PC-3 (cell line): ENCODE measurements around the gene ITSN1.

Experiments used
- EZH2 ChIP-seq: fragments of 300-600 bp; sonication (generic); IDR thresholded peaks from one replicate; pipeline ENCODE4 v1.6.1; 2017; ENCODE audit warnings: antibody characterized with exemption, mild to moderate bottlenecking, low read length; ENCODE audit not compliant: unreplicated experiment
- EZH2phosphoT487 ChIP-seq: fragments of 300-600 bp; sonication (generic); IDR thresholded peaks from 2 replicates; pipeline ENCODE4 v1.6.1; 2018; ENCODE audit warnings: mild to moderate bottlenecking, antibody characterized with exemption, low read length, borderline replicate concordance
- TF ChIP-seq, protein P1 (sequence below): fragments of 300-600 bp; sonication (generic); conservative IDR thresholded peaks from 2 replicates; pipeline ENCODE4 v1.5.1; 2017; ENCODE audit warnings: antibody characterized with exemption, low read depth, mild to moderate bottlenecking, low read length

DNA sequence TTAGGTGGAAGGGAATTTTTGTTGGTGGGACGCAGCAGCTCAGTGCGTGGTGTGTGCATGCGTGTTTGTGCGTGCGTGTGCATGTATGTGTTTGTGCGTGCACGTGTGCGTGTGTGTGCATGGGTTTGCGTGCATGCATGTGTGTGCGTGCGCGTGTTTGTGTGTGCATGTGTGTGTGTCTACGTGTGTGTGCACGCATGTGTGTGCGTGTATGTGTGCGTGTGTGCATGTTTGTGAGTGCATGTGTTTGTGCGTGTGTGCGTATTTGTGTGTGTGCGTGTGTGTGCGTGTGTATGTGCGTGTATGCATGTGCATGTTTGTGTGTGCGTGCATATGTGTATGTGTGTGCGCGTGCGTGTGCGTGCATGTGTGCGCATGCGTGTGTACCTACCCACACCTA is 253.1 kb downstream of the ITSN1 start:
- TF ChIP-seq, protein P1, sequence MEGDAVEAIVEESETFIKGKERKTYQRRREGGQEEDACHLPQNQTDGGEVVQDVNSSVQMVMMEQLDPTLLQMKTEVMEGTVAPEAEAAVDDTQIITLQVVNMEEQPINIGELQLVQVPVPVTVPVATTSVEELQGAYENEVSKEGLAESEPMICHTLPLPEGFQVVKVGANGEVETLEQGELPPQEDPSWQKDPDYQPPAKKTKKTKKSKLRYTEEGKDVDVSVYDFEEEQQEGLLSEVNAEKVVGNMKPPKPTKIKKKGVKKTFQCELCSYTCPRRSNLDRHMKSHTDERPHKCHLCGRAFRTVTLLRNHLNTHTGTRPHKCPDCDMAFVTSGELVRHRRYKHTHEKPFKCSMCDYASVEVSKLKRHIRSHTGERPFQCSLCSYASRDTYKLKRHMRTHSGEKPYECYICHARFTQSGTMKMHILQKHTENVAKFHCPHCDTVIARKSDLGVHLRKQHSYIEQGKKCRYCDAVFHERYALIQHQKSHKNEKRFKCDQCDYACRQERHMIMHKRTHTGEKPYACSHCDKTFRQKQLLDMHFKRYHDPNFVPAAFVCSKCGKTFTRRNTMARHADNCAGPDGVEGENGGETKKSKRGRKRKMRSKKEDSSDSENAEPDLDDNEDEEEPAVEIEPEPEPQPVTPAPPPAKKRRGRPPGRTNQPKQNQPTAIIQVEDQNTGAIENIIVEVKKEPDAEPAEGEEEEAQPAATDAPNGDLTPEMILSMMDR = no peak
- no peak for TF ChIP-seq EZH2
- no peak for TF ChIP-seq EZH2phosphoT487
